ENCODE measurements around the gene CLDND2. TPM values are rescaled to one million over a fixed set of nuclear protein-coding genes. Genes with fewer than 3 reads are reported as not detected.

CLDND2 gene
- total RNA-seq, 1 donor from 2014 or later: 0.97 TPM

DNA sequence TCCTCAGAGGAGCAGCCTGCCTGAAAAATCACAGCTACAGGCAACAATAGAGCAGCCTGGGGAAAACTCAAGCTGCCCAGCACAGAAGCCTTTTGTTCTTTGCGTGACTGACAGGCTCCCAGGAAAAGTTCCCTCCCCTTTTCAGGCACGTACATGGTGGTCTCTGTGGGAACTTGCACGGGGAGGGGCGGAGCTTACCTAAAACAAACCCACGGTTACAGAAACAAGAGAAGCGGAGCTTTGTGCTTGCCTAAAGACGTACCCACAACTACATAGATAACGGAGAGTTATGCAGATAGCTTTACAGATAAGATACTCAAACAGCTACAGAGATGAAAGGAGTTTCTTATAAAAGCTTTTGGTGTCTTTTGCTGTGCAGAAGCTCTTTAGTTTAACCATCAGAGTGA is 14.1 kb downstream of the CLDND2 start:
- Mint-ChIP-seq H3K27ac (peak overlapping the region; percentile 70), H3K4me1 (ENCODE audit: unreplicated experiment) (peaks cover 20% of the 10 kb centered on the region)

DNA sequence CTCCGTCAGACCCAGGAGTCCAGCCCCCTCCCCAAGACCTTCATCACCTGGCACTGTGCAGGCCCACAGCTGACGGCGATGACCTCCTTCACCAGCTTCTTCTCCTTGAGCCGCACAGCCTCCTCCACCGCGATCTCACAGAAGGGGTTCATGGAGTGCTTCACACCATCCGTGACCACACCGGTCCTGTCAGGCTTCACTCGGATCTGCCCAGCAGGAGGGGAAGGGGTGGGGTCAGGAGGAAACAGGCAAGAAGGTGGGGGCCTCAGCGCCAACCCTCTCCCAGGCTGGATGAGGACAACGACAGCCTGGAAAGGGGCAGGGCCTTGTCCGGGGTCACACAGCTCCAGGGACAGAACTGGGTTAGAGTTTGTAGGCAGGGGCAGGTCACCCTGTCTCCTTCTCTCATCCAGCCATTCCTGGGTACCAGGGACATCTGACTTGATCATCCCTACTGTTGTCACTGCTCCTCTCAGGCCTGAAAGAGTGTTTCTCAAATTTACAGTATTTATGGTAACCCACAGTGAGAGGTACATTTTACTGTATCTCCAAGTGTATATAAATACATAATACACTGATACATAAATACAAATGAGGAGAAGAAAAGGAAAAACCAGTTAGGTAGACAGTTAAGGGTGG is 14.6 kb downstream of the CLDND2 start:
- no peaks in the 10 kb centered on the region for H3K9me3 Mint-ChIP-seq
- peaks cover 7% of the 10 kb centered on the region for H3K36me3 Mint-ChIP-seq
- no peaks in the 10 kb centered on the region for H3K27me3 Mint-ChIP-seq
- peak overlapping the region; percentile 70 for H3K27ac Mint-ChIP-seq
- TF ChIP-seq, protein P1, sequence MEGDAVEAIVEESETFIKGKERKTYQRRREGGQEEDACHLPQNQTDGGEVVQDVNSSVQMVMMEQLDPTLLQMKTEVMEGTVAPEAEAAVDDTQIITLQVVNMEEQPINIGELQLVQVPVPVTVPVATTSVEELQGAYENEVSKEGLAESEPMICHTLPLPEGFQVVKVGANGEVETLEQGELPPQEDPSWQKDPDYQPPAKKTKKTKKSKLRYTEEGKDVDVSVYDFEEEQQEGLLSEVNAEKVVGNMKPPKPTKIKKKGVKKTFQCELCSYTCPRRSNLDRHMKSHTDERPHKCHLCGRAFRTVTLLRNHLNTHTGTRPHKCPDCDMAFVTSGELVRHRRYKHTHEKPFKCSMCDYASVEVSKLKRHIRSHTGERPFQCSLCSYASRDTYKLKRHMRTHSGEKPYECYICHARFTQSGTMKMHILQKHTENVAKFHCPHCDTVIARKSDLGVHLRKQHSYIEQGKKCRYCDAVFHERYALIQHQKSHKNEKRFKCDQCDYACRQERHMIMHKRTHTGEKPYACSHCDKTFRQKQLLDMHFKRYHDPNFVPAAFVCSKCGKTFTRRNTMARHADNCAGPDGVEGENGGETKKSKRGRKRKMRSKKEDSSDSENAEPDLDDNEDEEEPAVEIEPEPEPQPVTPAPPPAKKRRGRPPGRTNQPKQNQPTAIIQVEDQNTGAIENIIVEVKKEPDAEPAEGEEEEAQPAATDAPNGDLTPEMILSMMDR (conservative IDR thresholded peaks at IDR 0.05): no peak
- DNase-seq (ENCODE audit: extremely low spot score, unreplicated experiment): no peak
- peaks cover 16% of the 10 kb centered on the region for H3K4me1 Mint-ChIP-seq (ENCODE audit: unreplicated experiment)
- H3K4me3 Mint-ChIP-seq: peak overlapping the region; percentile 55

More for the DNA sequence above, 14.1 kb downstream of the CLDND2 start:
- Mint-ChIP-seq H3K27me3 (no peaks in the 10 kb centered on the region), H3K9me3 (no peaks in the 10 kb centered on the region), H3K4me3 (peak overlapping the region; percentile 75), H3K36me3 (peaks cover 7% of the 10 kb centered on the region)
- TF ChIP-seq, protein P1 (conservative IDR thresholded peaks at IDR 0.05): no peak
- no peak for DNase-seq (ENCODE audit: extremely low spot score, unreplicated experiment)

DNA sequence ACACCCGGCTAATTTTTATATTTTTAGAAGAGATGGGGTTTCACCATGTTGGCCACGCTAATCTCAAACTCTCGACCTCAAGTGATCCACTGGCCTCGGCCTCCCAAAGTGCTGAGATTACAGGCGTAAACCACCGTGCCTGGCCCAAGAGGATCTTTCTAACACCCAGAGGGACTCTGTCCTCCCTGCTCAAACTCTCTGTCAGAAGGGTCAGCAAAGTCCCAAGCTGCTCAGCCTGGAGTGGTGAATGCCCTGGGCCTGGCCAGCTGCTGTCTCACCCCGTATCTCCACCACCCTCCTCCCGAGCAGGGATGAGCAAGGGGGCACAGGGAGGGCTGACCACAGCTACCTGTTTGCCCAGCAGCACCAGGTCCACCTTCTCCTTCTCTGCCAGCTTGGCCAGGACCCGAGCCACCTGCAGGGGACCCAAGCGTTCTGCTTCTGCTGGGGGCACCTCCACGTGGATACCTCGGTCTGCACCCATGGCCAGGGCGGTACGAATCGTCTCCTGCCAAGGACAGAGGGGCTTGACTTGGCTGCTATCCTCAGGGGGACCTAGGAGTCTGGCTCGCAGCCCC is 15.9 kb downstream of the CLDND2 start:
- Mint-ChIP-seq H3K27ac (no peak overlapping the region), H3K9me3 (no peaks in the 10 kb centered on the region), H3K4me1 (ENCODE audit: unreplicated experiment) (peaks cover 15% of the 10 kb centered on the region), H3K36me3 (peaks cover 7% of the 10 kb centered on the region), H3K27me3 (no peaks in the 10 kb centered on the region), H3K4me3 (no peak overlapping the region)
- DNase-seq (ENCODE audit: extremely low spot score, unreplicated experiment): no peak
- TF ChIP-seq, protein P1 (conservative IDR thresholded peaks at IDR 0.05): no peak

DNA sequence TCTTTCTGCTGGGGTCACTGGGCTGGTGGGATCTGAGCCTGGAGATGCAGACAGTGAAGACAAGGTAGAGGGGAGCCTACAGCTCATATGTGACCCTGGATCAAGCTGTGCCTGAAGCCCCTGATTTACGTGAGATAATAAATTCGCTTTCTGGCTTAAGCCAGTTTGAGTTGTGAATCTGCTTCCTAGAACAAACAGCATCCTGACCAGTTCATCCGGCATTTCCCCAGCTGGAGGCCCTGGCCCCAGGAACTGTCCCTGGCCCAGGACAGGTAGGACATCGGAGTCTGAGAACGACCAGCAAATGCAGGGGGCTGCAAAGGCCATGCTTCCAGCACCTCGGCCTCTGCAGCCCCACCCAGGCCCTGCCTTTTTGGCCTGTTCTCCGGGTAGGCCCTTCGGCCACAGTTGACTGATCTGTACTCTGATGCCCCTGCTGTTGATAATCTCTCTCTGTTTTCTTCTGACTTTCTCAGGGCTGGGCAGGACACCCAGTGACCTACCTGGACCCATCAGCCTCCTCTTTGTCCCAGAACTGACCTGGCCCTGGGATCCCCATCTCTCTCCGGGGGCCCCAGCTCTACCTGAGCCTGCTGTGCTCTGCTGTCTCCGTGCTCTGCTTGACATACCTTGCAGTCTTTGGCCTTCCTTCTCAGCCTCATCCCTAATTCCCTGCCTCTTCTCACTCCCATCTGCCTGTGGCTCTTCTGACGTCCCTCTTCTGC is 17.4 kb downstream of the CLDND2 start:
- H3K36me3 Mint-ChIP-seq: peaks cover 11% of the 10 kb centered on the region

DNA sequence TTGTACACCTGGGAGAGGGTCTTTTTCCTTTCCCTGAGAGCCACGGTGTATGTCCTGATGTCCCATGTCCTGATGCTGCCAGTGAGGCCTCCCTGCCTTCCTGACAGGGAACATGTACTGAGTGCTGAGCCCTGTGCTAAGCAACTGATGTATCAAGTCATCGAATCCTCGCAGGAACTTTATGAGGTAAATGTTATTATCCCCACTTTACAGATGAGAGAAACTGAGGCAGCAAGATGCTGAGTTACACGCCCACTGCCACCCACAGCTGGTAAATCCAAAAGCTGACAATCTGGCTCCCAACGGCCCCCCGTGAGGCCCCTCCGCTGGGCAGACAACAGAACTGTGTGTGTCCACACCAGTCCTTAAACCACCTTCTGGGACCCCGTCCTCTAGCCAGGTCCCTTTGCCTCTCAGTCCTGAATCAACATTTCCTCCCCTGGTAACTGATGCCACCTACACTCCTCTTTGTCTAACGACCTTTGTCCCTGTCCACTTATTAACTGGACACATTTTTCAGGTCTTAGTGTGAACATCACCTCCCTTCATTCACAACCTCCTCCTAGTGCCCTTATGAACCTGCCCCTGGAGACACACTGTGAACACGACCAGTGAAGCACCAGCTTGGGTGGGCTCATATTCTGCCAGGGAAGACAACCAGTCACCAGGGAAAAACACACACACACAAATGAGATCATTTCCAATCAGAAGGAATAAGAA is 21.4 kb downstream of the CLDND2 start:
- TF ChIP-seq, protein P1 (conservative IDR thresholded peaks at IDR 0.05): no peak
- DNase-seq (ENCODE audit: extremely low spot score, unreplicated experiment): no peak
- peaks cover 12% of the 10 kb centered on the region for H3K4me1 Mint-ChIP-seq (ENCODE audit: unreplicated experiment)

More for the DNA sequence above, 17.4 kb downstream of the CLDND2 start:
- no peak for DNase-seq (ENCODE audit: extremely low spot score, unreplicated experiment)
- H3K9me3 Mint-ChIP-seq: no peaks in the 10 kb centered on the region
- peaks cover 19% of the 10 kb centered on the region for H3K4me1 Mint-ChIP-seq (ENCODE audit: unreplicated experiment)
- no peaks in the 10 kb centered on the region for H3K27me3 Mint-ChIP-seq
- TF ChIP-seq, protein P1 (conservative IDR thresholded peaks at IDR 0.05): no peak
- no peak overlapping the region for H3K4me3 Mint-ChIP-seq
- no peak overlapping the region for H3K27ac Mint-ChIP-seq

More for the DNA sequence above, 21.4 kb downstream of the CLDND2 start:
- peaks cover 3% of the 10 kb centered on the region for H3K27me3 Mint-ChIP-seq
- H3K27ac Mint-ChIP-seq: no peak overlapping the region
- H3K4me3 Mint-ChIP-seq: no peak overlapping the region
- H3K9me3 Mint-ChIP-seq: no peaks in the 10 kb centered on the region
- peaks cover 15% of the 10 kb centered on the region for H3K36me3 Mint-ChIP-seq
